T-cell (primary cell): Measurements from ENCODE around the gene ELOVL2. TPM values are rescaled to one million over a fixed set of nuclear protein-coding genes. Genes with fewer than 3 reads are reported as not detected.

Experiments
- ATAC-seq, 4 experiments: fragments of 200-7000 bp in 3 of 4; fragments of 150-1000 bp in 1 of 4; cut with Tn5 transposase; replicated peaks in 1 of 4; 1 replicate in 3 of 4; 2 replicates in 1 of 4; pipeline ENCODE4 v1.10.0; 2021; ENCODE audit warnings: moderate library complexity in 3 of 4, mild to moderate bottlenecking in 2 of 4, moderate number of reproducible peaks in 1 of 4
- CTCF ChIA-PET, 2 donors: fragments of 300-600 bp; sonication (Branson Sonifier 250); formaldehyde crosslinking; loops; one replicate each; lab custom pipeline; 2022; ENCODE audit warnings: antibody characterized with exemption in 2 of 2; lab: Charles Lee
- POLR2A ChIA-PET, 2 donors: fragments of 300-600 bp; sonication (Branson Sonifier 250); formaldehyde crosslinking; loops; one replicate each; lab custom pipeline; 2022; ENCODE audit warnings: antibody characterized with exemption in 2 of 2; lab: Charles Lee
- DNase-seq, 35 experiments: peaks; one replicate each; pipeline versions ENCODE4 v3.0.0 to v3.0.0-alpha.2; 2013 to 2023
- H3K27ac ChIP-seq: one replicate; pipeline ENCODE4 v1.5.1; 2013; ENCODE audit warnings: low read length
- H3K27me3 ChIP-seq, 2 experiments: replicated peaks in 1 of 2; 1 replicate in 1 of 2; 2 replicates in 1 of 2; pipeline versions ENCODE4 v1.6.1 to v1.7.0; 2013; ENCODE audit warnings: low read length in 1 of 2, mixed read lengths in 1 of 2; ENCODE audit not compliant: control insufficient read depth in 2 of 2, insufficient read depth in 2 of 2; ENCODE audit errors: extremely low read depth in 1 of 2
- H3K36me3 ChIP-seq, 2 donors: 1 replicate in 1 of 2; 2 replicates in 1 of 2; pipeline versions ENCODE4 v1.6.1 to v1.7.0; 2013; ENCODE audit warnings: low read length in 1 of 2; ENCODE audit not compliant: control insufficient read depth in 2 of 2, insufficient read depth in 1 of 2; ENCODE audit errors: extremely low read depth in 1 of 2
- H3K4me1 ChIP-seq, 2 experiments: 1 replicate in 1 of 2; 2 replicates in 1 of 2; pipeline versions ENCODE4 v1.6.1 to v1.7.0; 2013; ENCODE audit warnings: low read length in 2 of 2, mixed read lengths in 1 of 2; ENCODE audit not compliant: insufficient read depth in 2 of 2, control insufficient read depth in 1 of 2; ENCODE audit errors: extremely low read depth in 1 of 2
- H3K4me3 ChIP-seq, 2 donors: 1 replicate in 1 of 2; 2 replicates in 1 of 2; pipeline versions ENCODE4 v1.5.1 to v1.7.0; 2013; ENCODE audit warnings: mild to moderate bottlenecking in 2 of 2, low read length in 1 of 2, moderate library complexity in 1 of 2; ENCODE audit not compliant: control insufficient read depth in 1 of 2; ENCODE audit errors: extremely low read depth in 1 of 2
- H3K9me3 ChIP-seq: 2 replicates; pipeline ENCODE4 v1.7.0; 2013
- H3K27ac Mint-ChIP-seq, 2 donors: one replicate each; pipeline ENCODE4 v1.8.0; 2020 to 2021; ENCODE audit warnings: mild to moderate bottlenecking in 2 of 2, mixed read lengths in 2 of 2
- H3K27me3 Mint-ChIP-seq, 2 donors: one replicate each; pipeline ENCODE4 v1.8.0; 2021 to 2022; ENCODE audit warnings: mixed read lengths in 2 of 2
- H3K36me3 Mint-ChIP-seq: one replicate; pipeline ENCODE4 v1.8.0; 2021; ENCODE audit warnings: mixed read lengths
- H3K4me1 Mint-ChIP-seq, 3 donors: one replicate each; pipeline ENCODE4 v1.8.0; 2020 to 2022; ENCODE audit warnings: mixed read lengths in 3 of 3, mild to moderate bottlenecking in 1 of 3
- H3K4me3 Mint-ChIP-seq, 3 donors: one replicate each; pipeline ENCODE4 v1.8.0; 2020 to 2022; ENCODE audit warnings: mild to moderate bottlenecking in 3 of 3, mixed read lengths in 3 of 3, moderate library complexity in 3 of 3
- H3K9me3 Mint-ChIP-seq, 3 donors: one replicate each; pipeline ENCODE4 v1.8.0; 2020 to 2022; ENCODE audit warnings: mixed read lengths in 3 of 3
- WGBS: methylation state at CpG from one replicate; pipeline ENCODE4 v1.1.5; 2013; ENCODE audit warnings: missing lambda C conversion rate; ENCODE audit not compliant: insufficient coverage; 5-methylcytosine and 5-hydroxymethylcytosine counted together
- total RNA-seq, 35 experiments: library from RNA in 6 of 35; stranded (reverse) in 6 of 35; fragments of 120-200 nt in 1 of 35; gene quantifications; one replicate each; pipeline versions ENCODE4 v1.2.1 to v1.2.4 and lab custom pipeline; 2013 to 2026

Gene ELOVL2
- total RNA-seq, 5 donors from 2014 or later (not counting 1 experiment from before 2014, with no cell fraction given), result 0.06 to 0.12 TPM; not detected in 3

- Histone ChIP-seq H3K9me3 (no peaks in the 10 kb centered on the region), H3K4me3 (no peak overlapping the region), H3K36me3 (no peaks in the 10 kb centered on the region), H3K27ac (no peak overlapping the region), H3K27me3 (no peaks in the 10 kb centered on the region), H3K4me1 (no peaks in the 10 kb centered on the region)
- WGBS, result no CpG with 5 or more reads among the region's 2 CpGs
- no peaks in the 10 kb centered on the region for H3K36me3 Mint-ChIP-seq
- H3K4me3 Mint-ChIP-seq, result no peak overlapping the region
- no peaks in the 10 kb centered on the region for H3K4me1 Mint-ChIP-seq
- DNase-seq (no peak), ATAC-seq (no peak)
- peaks cover 20 to 25% of the 10 kb centered on the region in 2 donors for H3K27me3 Mint-ChIP-seq
- no peak overlapping the region for H3K27ac Mint-ChIP-seq
- H3K9me3 Mint-ChIP-seq, result peaks cover 8 to 19% (median 9%) of the 10 kb centered on the region in 3 donors
- POLR2A ChIA-PET, result no interaction called here
- CTCF ChIA-PET, result no interaction called here
These were observed 81.0 kb downstream of the ELOVL2 start for GRCh38 chr6:10963113-10963512.

GRCh38 chr6:10962673-10963072 is 81.4 kb downstream of the ELOVL2 start:
- Mint-ChIP-seq H3K36me3 (no peaks in the 10 kb centered on the region), H3K27me3 (peaks cover 20 to 21% of the 10 kb centered on the region in 2 donors), H3K4me3 (no peak overlapping the region), H3K9me3 (peaks cover 8 to 15% (median 9%) of the 10 kb centered on the region in 3 donors), H3K4me1 (no peaks in the 10 kb centered on the region), H3K27ac (no peak overlapping the region)
- DNase-seq, result no peak
- no peak overlapping the region for H3K27ac ChIP-seq
- no peaks in the 10 kb centered on the region for H3K4me1 ChIP-seq
- WGBS, result no CpG with 5 or more reads among the region's 1 CpG
- CTCF ChIA-PET, result no interaction called here
- POLR2A ChIA-PET, result no interaction called here
- H3K4me3 ChIP-seq, result no peak overlapping the region
- no peaks in the 10 kb centered on the region for H3K27me3 ChIP-seq
- no peaks in the 10 kb centered on the region for H3K9me3 ChIP-seq
- H3K36me3 ChIP-seq, result no peaks in the 10 kb centered on the region
- no peak for ATAC-seq

- H3K36me3 ChIP-seq, result no peaks in the 10 kb centered on the region
- POLR2A ChIA-PET, result no interaction called here
- Mint-ChIP-seq H3K36me3 (no peaks in the 10 kb centered on the region), H3K27ac (no peak overlapping the region), H3K4me1 (no peaks in the 10 kb centered on the region), H3K27me3 (peaks cover 20 to 21% of the 10 kb centered on the region in 2 donors), H3K4me3 (no peak overlapping the region), H3K9me3 (peaks cover 8 to 14% (median 9%) of the 10 kb centered on the region in 3 donors)
- ATAC-seq (no peak), DNase-seq (no peak)
- no peaks in the 10 kb centered on the region for H3K4me1 ChIP-seq
- no peak overlapping the region for H3K4me3 ChIP-seq
- CTCF ChIA-PET, result no interaction called here
- H3K27ac ChIP-seq, result no peak overlapping the region
- no CpG with 5 or more reads among the region's 3 CpGs for WGBS
- no peaks in the 10 kb centered on the region for H3K27me3 ChIP-seq
- no peaks in the 10 kb centered on the region for H3K9me3 ChIP-seq
These were observed 82.3 kb downstream of the ELOVL2 start for GRCh38 chr6:10961837-10962236.

GRCh38 chr6:10960171-10960570 is 83.9 kb downstream of the ELOVL2 start:
- no peak overlapping the region for H3K27ac Mint-ChIP-seq
- CTCF ChIA-PET, result interaction anchor here in 1 of 2 donors (0.7 kb wide), 1 partner anchor 25 kb away, joined by 8 read pairs; no protein-coding TSS in a partner anchor
- no peaks in the 10 kb centered on the region for H3K4me1 Mint-ChIP-seq
- Histone ChIP-seq H3K4me3 (no peak overlapping the region), H3K9me3 (no peaks in the 10 kb centered on the region), H3K27ac (no peak overlapping the region), H3K27me3 (no peaks in the 10 kb centered on the region), H3K36me3 (no peaks in the 10 kb centered on the region), H3K4me1 (no peaks in the 10 kb centered on the region)
- WGBS, result 67% methylated on average over 1 of the region's 2 CpGs
- POLR2A ChIA-PET, result no interaction called here
- H3K36me3 Mint-ChIP-seq, result no peaks in the 10 kb centered on the region
- peaks cover 17 to 19% of the 10 kb centered on the region in 2 donors for H3K27me3 Mint-ChIP-seq
- H3K4me3 Mint-ChIP-seq, result no peak overlapping the region
- H3K9me3 Mint-ChIP-seq, result peaks cover 0 to 6% (median 6%) of the 10 kb centered on the region in 3 donors
- no peak for DNase-seq
- no peak for ATAC-seq

- H3K27ac ChIP-seq, result no peak overlapping the region
- H3K4me3 ChIP-seq, result no peak overlapping the region
- no peaks in the 10 kb centered on the region for H3K9me3 ChIP-seq
- Mint-ChIP-seq H3K36me3 (no peaks in the 10 kb centered on the region), H3K4me3 (no peak overlapping the region), H3K27ac (no peak overlapping the region), H3K9me3 (peaks cover 0 to 9% (median 0%) of the 10 kb centered on the region in 3 donors), H3K4me1 (peaks cover 0 to 7% (median 0%) of the 10 kb centered on the region in 3 donors), H3K27me3 (peaks cover 22 to 26% of the 10 kb centered on the region in 2 donors)
- no peaks in the 10 kb centered on the region for H3K27me3 ChIP-seq
- POLR2A ChIA-PET, result no interaction called here
- no peak for DNase-seq
- WGBS, result 75% methylated on average over 4 of the region's 6 CpGs
- no peaks in the 10 kb centered on the region for H3K4me1 ChIP-seq
- no peaks in the 10 kb centered on the region for H3K36me3 ChIP-seq
- CTCF ChIA-PET, result no interaction called here
- ATAC-seq, result no peak
These were observed 86.7 kb downstream of the ELOVL2 start for GRCh38 chr6:10957414-10957886.

GRCh38 chr6:10956776-10957175 is 87.3 kb downstream of the ELOVL2 start:
- no peak for ATAC-seq
- Mint-ChIP-seq H3K27ac (no peak overlapping the region), H3K9me3 (peaks cover 0 to 9% (median 0%) of the 10 kb centered on the region in 3 donors), H3K27me3 (peaks cover 24 to 26% of the 10 kb centered on the region in 2 donors), H3K4me1 (peaks cover 0 to 7% (median 0%) of the 10 kb centered on the region in 3 donors), H3K4me3 (no peak overlapping the region), H3K36me3 (no peaks in the 10 kb centered on the region)
- Histone ChIP-seq H3K9me3 (no peaks in the 10 kb centered on the region), H3K27me3 (no peaks in the 10 kb centered on the region), H3K36me3 (no peaks in the 10 kb centered on the region), H3K4me3 (no peak overlapping the region), H3K27ac (no peak overlapping the region), H3K4me1 (no peaks in the 10 kb centered on the region)
- ChIA-PET CTCF (no interaction called here), POLR2A (no interaction called here)
- DNase-seq, result no peak
